ENCODE results near the gene NAA80. TPM values are rescaled to one million over a fixed set of nuclear protein-coding genes. Genes with fewer than 3 reads are reported as not detected.

NAA80 gene
- total and polyA plus RNA-seq, 2 of the 13 experiments (the other 11 are each of a cell fraction or from before 2014, with no cell fraction given), result 3.4 to 8.7 TPM

DNA sequence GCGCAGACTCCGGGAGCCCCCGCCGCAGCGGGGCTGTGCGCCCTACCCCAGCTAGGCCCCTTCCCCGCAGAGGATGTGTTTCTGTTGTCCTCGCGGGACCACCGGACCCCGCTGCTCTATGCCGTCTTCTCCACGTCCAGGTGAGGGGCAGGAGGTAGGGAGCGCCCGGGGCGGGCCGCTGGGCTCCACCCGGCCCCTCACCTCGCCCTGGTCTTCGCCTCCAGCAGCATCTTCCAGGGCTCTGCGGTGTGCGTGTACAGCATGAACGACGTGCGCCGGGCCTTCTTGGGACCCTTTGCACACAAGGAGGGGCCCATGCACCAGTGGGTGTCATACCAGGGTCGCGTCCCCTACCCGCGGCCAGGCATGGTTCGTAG lies 25.5 kb downstream of the NAA80 start:
- no peak for FAIRE-seq
- BruUV-seq (replicated peaks), result no TSS peak
- Histone ChIP-seq H3K36me3 (replicated peaks in 1 of 2; ENCODE audit: control insufficient read depth in 1 of 2, insufficient read depth in 2 of 2, low read length in 2 of 2) (peaks cover 14 to 30% of the 10 kb centered on the region in 2 experiments), H3K9ac (ENCODE audit: insufficient read depth, low read depth, low read length) (0 out of 2 replicates have a peak overlapping the region, but pooled peaks have one; percentile 6), H3K79me2 (ENCODE audit: insufficient read depth, low read length) (peaks cover 33% of the 10 kb centered on the region), H3K27me3 (ENCODE audit: control insufficient read depth in 1 of 2, insufficient read depth in 2 of 2, low read length in 2 of 2) (no peaks in the 10 kb centered on the region; a peak in 1 of 5 replicates), H3K4me3 (replicated peaks in 1 of 3; ENCODE audit: insufficient read depth in 1 of 3, low read depth in 2 of 3, low read length in 3 of 3) (no peak overlapping the region), H3K4me2 (ENCODE audit: low read depth, low read length) (no peak overlapping the region), H3K9me3 (ENCODE audit: low read length) (no peaks in the 10 kb centered on the region), H3K4me1 (ENCODE audit: insufficient read depth, low read length) (peaks cover 54% of the 10 kb centered on the region), H4K20me1 (ENCODE audit: insufficient read depth, low read length) (no peaks in the 10 kb centered on the region; the same call in 1 of the 2 replicates), H3K27ac (ENCODE audit: extremely low read length, insufficient read depth, low read length) (peak overlapping the region; percentile 18), H2AFZ (ENCODE audit: low read length) (no peak overlapping the region)
- intact Hi-C loops (cut with micrococcal nuclease; ENCODE audit: unreplicated experiment), result loop anchor here (1.0 to 5.0 kb wide), 4 partner anchors 13 to 81 kb away; partner anchors contain the start of gene GNAT1
- ATAC-seq, result no peak
- in situ Hi-C loops (cut with HindIII; ENCODE audit: extremely low pct_ligation_motif_present, low pct_unique_long_range_greater_than_20kb), result loop anchor here (5.0 to 10.0 kb wide), 2 partner anchors 46 to 79 kb away; partner anchors contain the start of gene GNAT1
- DNase-seq (ENCODE audit: low spot score), result no peak
- WGBS (ENCODE audit: low lambda C conversion rate), result 94% methylated on average over 12 of the region's 31 CpGs
- ChIA-PET POLR2A (interaction anchor here (5.5 kb wide), 1 partner anchor 12 kb away, joined by 155 read pairs; no protein-coding TSS in a partner anchor), CTCF (ENCODE audit: low intra/inter-chr PET ratio, low total read pairs) (interaction anchor here (1.9 to 6.4 kb wide), 3 partner anchors 14 to 51 kb away, joined by 10 to 81 read pairs (median 63); no protein-coding TSS in a partner anchor)
- TF ChIP-seq ZNF510 (CRISPR knock-in tag; IDR thresholded peaks at IDR 0.05; ENCODE audit: low read depth) (no peak), ZNF546 (CRISPR knock-in tag; conservative IDR thresholded peaks at IDR 0.05) (no peak), HES4 (CRISPR knock-in tag; IDR thresholded peaks at IDR 0.05; ENCODE audit: borderline replicate concordance) (no peak), YEATS2 (CRISPR knock-in tag; IDR thresholded peaks at IDR 0.05; ENCODE audit: borderline replicate concordance) (no peak), PTBP1 (IDR thresholded peaks at IDR 0.05; ENCODE audit: low read depth, low read length, poor library complexity, severe bottlenecking) (no peak), ZNF678 (CRISPR knock-in tag; IDR thresholded peaks at IDR 0.05) (no peak), ZNF773 (CRISPR knock-in tag; IDR thresholded peaks at IDR 0.05; ENCODE audit: borderline replicate concordance) (no peak), SATB2 (CRISPR knock-in tag; IDR thresholded peaks at IDR 0.05) (no peak)
- TF ChIP-seq, protein P1, sequence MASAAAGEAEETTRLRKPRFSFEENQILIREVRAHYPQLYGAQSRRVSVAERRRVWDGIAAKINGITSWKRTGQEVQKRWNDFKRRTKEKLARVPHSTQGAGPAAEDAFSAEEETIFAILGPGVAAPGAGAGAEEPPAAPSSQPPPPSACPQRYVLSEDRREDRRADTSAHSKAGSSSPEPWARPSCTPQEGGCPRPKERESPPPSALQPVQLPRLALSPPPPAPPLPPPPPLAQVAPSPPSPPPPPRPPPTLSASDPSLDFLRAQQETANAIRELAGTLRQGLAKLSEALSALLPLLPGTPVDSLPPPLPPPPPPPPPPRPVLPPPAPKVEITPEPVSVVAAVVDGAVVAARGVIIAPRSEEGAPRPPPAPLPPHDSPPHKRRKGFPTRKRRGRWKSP (CRISPR knock-in tag; IDR thresholded peaks at IDR 0.05), result no peak
- TF ChIP-seq, protein P2, sequence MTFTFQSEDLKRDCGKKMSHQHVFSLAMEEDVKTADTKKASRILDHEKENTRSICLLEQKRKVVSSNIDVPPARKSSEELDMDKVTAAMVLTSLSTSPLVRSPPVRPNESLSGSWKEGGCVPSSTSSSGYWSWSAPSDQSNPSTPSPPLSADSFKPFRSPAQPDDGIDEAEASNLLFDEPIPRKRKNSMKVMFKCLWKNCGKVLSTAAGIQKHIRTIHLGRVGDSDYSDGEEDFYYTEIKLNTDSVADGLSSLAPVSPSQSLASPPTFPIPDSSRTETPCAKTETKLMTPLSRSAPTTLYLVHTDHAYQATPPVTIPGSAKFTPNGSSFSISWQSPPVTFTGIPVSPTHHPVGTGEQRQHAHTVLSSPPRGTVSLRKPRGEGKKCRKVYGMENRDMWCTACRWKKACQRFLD (CRISPR knock-in tag; IDR thresholded peaks at IDR 0.05; ENCODE audit: borderline replicate concordance), result no peak
- TF ChIP-seq, protein P3, sequence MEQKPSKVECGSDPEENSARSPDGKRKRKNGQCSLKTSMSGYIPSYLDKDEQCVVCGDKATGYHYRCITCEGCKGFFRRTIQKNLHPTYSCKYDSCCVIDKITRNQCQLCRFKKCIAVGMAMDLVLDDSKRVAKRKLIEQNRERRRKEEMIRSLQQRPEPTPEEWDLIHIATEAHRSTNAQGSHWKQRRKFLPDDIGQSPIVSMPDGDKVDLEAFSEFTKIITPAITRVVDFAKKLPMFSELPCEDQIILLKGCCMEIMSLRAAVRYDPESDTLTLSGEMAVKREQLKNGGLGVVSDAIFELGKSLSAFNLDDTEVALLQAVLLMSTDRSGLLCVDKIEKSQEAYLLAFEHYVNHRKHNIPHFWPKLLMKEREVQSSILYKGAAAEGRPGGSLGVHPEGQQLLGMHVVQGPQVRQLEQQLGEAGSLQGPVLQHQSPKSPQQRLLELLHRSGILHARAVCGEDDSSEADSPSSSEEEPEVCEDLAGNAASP (CRISPR knock-in tag; IDR thresholded peaks at IDR 0.05; ENCODE audit: borderline replicate concordance), result no peak
